ENCODE results near the gene P2RY2. TPM values are rescaled to one million over a fixed set of nuclear protein-coding genes. Genes with fewer than 3 reads are reported as not detected.

Gene P2RY2
- total and polyA plus RNA-seq, 2 donors (not counting 1 experiment from before 2014, with no cell fraction given): 0.12 to 0.37 TPM

DNA sequence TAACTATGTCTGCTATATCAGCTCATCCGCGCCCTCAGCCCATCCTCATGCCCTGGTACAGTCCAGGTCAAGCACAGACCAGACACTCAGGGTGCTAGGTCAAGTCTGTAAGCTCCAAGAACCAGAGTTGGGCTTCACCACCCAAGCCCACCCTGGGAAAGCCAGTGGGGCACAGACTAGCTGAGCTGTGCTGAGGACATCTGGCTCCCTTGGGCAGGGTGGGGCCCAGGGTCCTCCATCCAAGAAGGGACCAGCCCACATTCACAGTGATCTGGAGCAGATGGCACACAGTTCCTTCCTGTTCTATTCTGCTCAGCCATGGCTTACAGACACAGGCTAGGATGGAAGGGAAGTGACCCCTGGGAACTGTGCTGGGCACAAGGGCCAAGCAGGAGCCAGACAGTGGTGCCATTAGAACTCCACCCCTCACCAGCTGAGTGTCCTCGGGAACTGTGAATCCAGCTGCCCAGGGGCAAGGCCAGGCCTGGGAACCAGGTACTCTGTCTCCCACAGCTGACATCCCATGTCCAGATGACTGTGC is 63.2 kb downstream of the P2RY2 start:
- no peaks in the 10 kb centered on the region for H3K4me1 ChIP-seq (ENCODE audit: control insufficient read depth in 2 of 2, insufficient read depth in 2 of 2, low read length in 2 of 2)
- TF ChIP-seq, protein P1, sequence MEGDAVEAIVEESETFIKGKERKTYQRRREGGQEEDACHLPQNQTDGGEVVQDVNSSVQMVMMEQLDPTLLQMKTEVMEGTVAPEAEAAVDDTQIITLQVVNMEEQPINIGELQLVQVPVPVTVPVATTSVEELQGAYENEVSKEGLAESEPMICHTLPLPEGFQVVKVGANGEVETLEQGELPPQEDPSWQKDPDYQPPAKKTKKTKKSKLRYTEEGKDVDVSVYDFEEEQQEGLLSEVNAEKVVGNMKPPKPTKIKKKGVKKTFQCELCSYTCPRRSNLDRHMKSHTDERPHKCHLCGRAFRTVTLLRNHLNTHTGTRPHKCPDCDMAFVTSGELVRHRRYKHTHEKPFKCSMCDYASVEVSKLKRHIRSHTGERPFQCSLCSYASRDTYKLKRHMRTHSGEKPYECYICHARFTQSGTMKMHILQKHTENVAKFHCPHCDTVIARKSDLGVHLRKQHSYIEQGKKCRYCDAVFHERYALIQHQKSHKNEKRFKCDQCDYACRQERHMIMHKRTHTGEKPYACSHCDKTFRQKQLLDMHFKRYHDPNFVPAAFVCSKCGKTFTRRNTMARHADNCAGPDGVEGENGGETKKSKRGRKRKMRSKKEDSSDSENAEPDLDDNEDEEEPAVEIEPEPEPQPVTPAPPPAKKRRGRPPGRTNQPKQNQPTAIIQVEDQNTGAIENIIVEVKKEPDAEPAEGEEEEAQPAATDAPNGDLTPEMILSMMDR (IDR thresholded peaks at IDR 0.05): no peak
- TF ChIP-seq EZH2 (IDR thresholded peaks at IDR 0.05; ENCODE audit: borderline replicate concordance, insufficient read depth, low read depth, low read length, poor library complexity, severe bottlenecking): no peak
- no peak overlapping the region for H3K9ac ChIP-seq (ENCODE audit: low read length)
- H3K4me1 Mint-ChIP-seq: peaks cover 6% of the 10 kb centered on the region
- POLR2A ChIA-PET: no interaction called here
- no peak for ATAC-seq (ENCODE audit: low read depth)
- H3K9me3 ChIP-seq (ENCODE audit: control extremely low read depth in 1 of 3, control insufficient read depth in 2 of 3, insufficient read depth in 1 of 3, low read length in 2 of 3): no peaks in the 10 kb centered on the region
- 92% methylated on average over 3 of the region's 3 CpGs for WGBS (ENCODE audit: insufficient coverage)
- H3K4me2 ChIP-seq (replicated peaks; ENCODE audit: low read depth, low read length, poor library complexity, severe bottlenecking): no peak overlapping the region
- DNase-seq: no peak
- H3K36me3 ChIP-seq (replicated peaks in 1 of 2; ENCODE audit: control extremely low read depth in 1 of 2, control insufficient read depth in 1 of 2, extremely low read depth in 1 of 2, insufficient read depth in 2 of 2, low read length in 1 of 2): no peaks in the 10 kb centered on the region
- no peaks in the 10 kb centered on the region for H3K9me3 Mint-ChIP-seq (ENCODE audit: insufficient read depth)
- no peaks in the 10 kb centered on the region for H3K27me3 Mint-ChIP-seq
- no peaks in the 10 kb centered on the region for H4K20me1 ChIP-seq (ENCODE audit: control insufficient read depth, insufficient read depth, low read length, poor library complexity, severe bottlenecking)
- H3K27ac Mint-ChIP-seq: no peak overlapping the region
- intact Hi-C loops (cut with micrococcal nuclease): no loop called here
- H3K27ac ChIP-seq (ENCODE audit: low read length in 2 of 2): no peak overlapping the region
- H3K79me2 ChIP-seq (ENCODE audit: control insufficient read depth, insufficient read depth, low read length): no peaks in the 10 kb centered on the region
- H3K4me3 ChIP-seq (ENCODE audit: control extremely low read depth in 1 of 5, extremely low read depth in 1 of 5, insufficient read depth in 1 of 5, low read depth in 2 of 5, low read length in 4 of 5): no peak overlapping the region
- H3K4me3 Mint-ChIP-seq: no peak overlapping the region
- CTCF ChIA-PET: interaction anchor here (0.9 to 1.3 kb wide), 2 partner anchors 8 to 9 kb away, joined by 3 read pairs; no protein-coding TSS in a partner anchor
- no peaks in the 10 kb centered on the region for H3K27me3 ChIP-seq (replicated peaks in 1 of 4; ENCODE audit: control extremely low read depth in 1 of 4, control insufficient read depth in 3 of 4, insufficient read depth in 4 of 4, low read length in 3 of 4)
- no peak overlapping the region for H2AFZ ChIP-seq (ENCODE audit: insufficient read depth, low read depth, low read length, poor library complexity, severe bottlenecking)

- no peak for ATAC-seq (ENCODE audit: low read depth)
- no peaks in the 10 kb centered on the region for H3K79me2 ChIP-seq (ENCODE audit: control insufficient read depth, insufficient read depth, low read length)
- 30% methylated on average over 3 of the region's 3 CpGs for WGBS (ENCODE audit: insufficient coverage)
- H4K20me1 ChIP-seq (ENCODE audit: control insufficient read depth, insufficient read depth, low read length, poor library complexity, severe bottlenecking): no peaks in the 10 kb centered on the region
- no peaks in the 10 kb centered on the region for H3K9me3 Mint-ChIP-seq (ENCODE audit: insufficient read depth)
- no peaks in the 10 kb centered on the region for H3K9me3 ChIP-seq (ENCODE audit: control extremely low read depth in 1 of 3, control insufficient read depth in 2 of 3, insufficient read depth in 1 of 3, low read length in 2 of 3)
- TF ChIP-seq EZH2 (IDR thresholded peaks at IDR 0.05; ENCODE audit: borderline replicate concordance, insufficient read depth, low read depth, low read length, poor library complexity, severe bottlenecking): no peak
- TF ChIP-seq, protein P1 (IDR thresholded peaks at IDR 0.05): no peak
- H3K4me3 Mint-ChIP-seq: no peak overlapping the region
- POLR2A ChIA-PET: no interaction called here
- DNase-seq: no peak
- H3K4me2 ChIP-seq (replicated peaks; ENCODE audit: low read depth, low read length, poor library complexity, severe bottlenecking): no peak overlapping the region
- intact Hi-C loops (cut with micrococcal nuclease): no loop called here
- CTCF ChIA-PET: interaction anchor here (0.9 to 1.3 kb wide), 2 partner anchors 8 to 9 kb away, joined by 3 read pairs; no protein-coding TSS in a partner anchor
- H3K27ac Mint-ChIP-seq: no peak overlapping the region
- no peaks in the 10 kb centered on the region for H3K27me3 ChIP-seq (replicated peaks in 1 of 4; ENCODE audit: control extremely low read depth in 1 of 4, control insufficient read depth in 3 of 4, insufficient read depth in 4 of 4, low read length in 3 of 4)
- no peaks in the 10 kb centered on the region for H3K27me3 Mint-ChIP-seq
- H3K4me1 ChIP-seq (ENCODE audit: control insufficient read depth in 2 of 2, insufficient read depth in 2 of 2, low read length in 2 of 2): no peaks in the 10 kb centered on the region
- H3K9ac ChIP-seq (ENCODE audit: low read length): no peak overlapping the region
- peaks cover 6% of the 10 kb centered on the region for H3K4me1 Mint-ChIP-seq
- H2AFZ ChIP-seq (ENCODE audit: insufficient read depth, low read depth, low read length, poor library complexity, severe bottlenecking): no peak overlapping the region
- H3K27ac ChIP-seq (ENCODE audit: low read length in 2 of 2): no peak overlapping the region
- no peaks in the 10 kb centered on the region for H3K36me3 ChIP-seq (replicated peaks in 1 of 2; ENCODE audit: control extremely low read depth in 1 of 2, control insufficient read depth in 1 of 2, extremely low read depth in 1 of 2, insufficient read depth in 2 of 2, low read length in 1 of 2)
- H3K4me3 ChIP-seq (ENCODE audit: control extremely low read depth in 1 of 5, extremely low read depth in 1 of 5, insufficient read depth in 1 of 5, low read depth in 2 of 5, low read length in 4 of 5): no peak overlapping the region
Observed at GRCh38 chr11:73281796-73282660, 63.9 kb downstream of the P2RY2 start.

All from B cell (primary cell).